GM23248 (cell line): ENCODE measurements around the gene RFXANK. TPM values are rescaled to one million over a fixed set of nuclear protein-coding genes. Genes with fewer than 3 reads are reported as not detected.

Experiments
- DNase-seq: peaks from one replicate; pipeline ENCODE4 v3.0.0-alpha.2; 2015
- H2AFZ ChIP-seq: fragments of 200-600 bp; sonication (generic); 2 replicates; pipeline ENCODE4 v1.6.1; 2016; ENCODE audit warnings: antibody characterized with exemption
- H3F3A ChIP-seq: fragments of 200-600 bp; sonication (generic); 2 replicates; pipeline ENCODE4 v1.6.1; 2016; ENCODE audit warnings: mild to moderate bottlenecking, antibody characterized with exemption, mixed run types; ENCODE audit not compliant: insufficient read depth
- H3K27ac ChIP-seq: fragments of 200-600 bp; sonication (generic); 2 replicates; pipeline ENCODE4 v1.5.1; 2016; ENCODE audit warnings: mild to moderate bottlenecking
- H3K27me3 ChIP-seq: fragments of 200-600 bp; sonication (generic); replicated peaks from 2 replicates; pipeline ENCODE4 v1.6.1; 2016; ENCODE audit warnings: mild to moderate bottlenecking; ENCODE audit not compliant: insufficient read depth
- H3K36me3 ChIP-seq: fragments of 200-600 bp; sonication (generic); 2 replicates; pipeline ENCODE4 v1.6.1; 2016; ENCODE audit warnings: low read depth, mild to moderate bottlenecking
- H3K4me1 ChIP-seq: fragments of 200-600 bp; sonication (generic); 2 replicates; pipeline ENCODE4 v1.6.1; 2016; ENCODE audit warnings: mild to moderate bottlenecking; ENCODE audit not compliant: insufficient read depth
- H3K4me2 ChIP-seq: fragments of 200-600 bp; sonication (generic); one replicate; pipeline ENCODE4 v1.6.1; 2016; ENCODE audit warnings: mild to moderate bottlenecking; ENCODE audit not compliant: unreplicated experiment
- H3K4me3 ChIP-seq: fragments of 200-600 bp; sonication (generic); 2 replicates; pipeline ENCODE4 v1.5.1; 2016; ENCODE audit warnings: mild to moderate bottlenecking
- H3K79me2 ChIP-seq: fragments of 200-600 bp; sonication (generic); 2 replicates; pipeline ENCODE4 v1.6.1; 2016; ENCODE audit warnings: mild to moderate bottlenecking; ENCODE audit not compliant: insufficient read depth
- H3K9ac ChIP-seq: fragments of 200-600 bp; sonication (generic); 2 replicates; pipeline ENCODE4 v1.6.1; 2016; ENCODE audit warnings: mild to moderate bottlenecking
- H3K9me2 ChIP-seq: fragments of 200-600 bp; sonication (generic); 2 replicates; pipeline ENCODE4 v1.6.1; 2016; ENCODE audit warnings: mixed run types, mild to moderate bottlenecking, moderate library complexity; ENCODE audit not compliant: insufficient read depth
- H3K9me3 ChIP-seq: fragments of 200-600 bp; sonication (generic); one replicate; pipeline ENCODE4 v1.6.1; 2017; ENCODE audit warnings: low read depth
- H4K20me1 ChIP-seq: fragments of 200-600 bp; sonication (generic); 2 replicates; pipeline ENCODE4 v1.6.0; 2016; ENCODE audit not compliant: insufficient read depth
- EZH2 ChIP-seq: fragments of 200-600 bp; sonication (generic); IDR thresholded peaks from 2 replicates; pipeline ENCODE4 v1.6.1; 2018; ENCODE audit warnings: antibody characterized with exemption, mild to moderate bottlenecking; ENCODE audit not compliant: insufficient read depth, poor library complexity, severe bottlenecking
- EZH2phosphoT487 ChIP-seq: fragments of 200-600 bp; sonication (generic); IDR thresholded peaks from 2 replicates; pipeline ENCODE4 v1.6.1; 2018; ENCODE audit warnings: antibody characterized with exemption, moderate library complexity, mild to moderate bottlenecking, low read depth; ENCODE audit not compliant: insufficient read depth
- WGBS, 2 experiments: methylation state at CpG; one replicate each; pipeline ENCODE4 v1.1.6; 2015 to 2017; ENCODE audit warnings: low lambda C conversion rate in 2 of 2, low coverage in 1 of 2; ENCODE audit errors: missing lambda C conversion rate in 2 of 2; 5-methylcytosine and 5-hydroxymethylcytosine counted together
- in situ Hi-C: fragments of 300-500 bp; cut with MboI; formaldehyde crosslinking; loops from 2 replicates; pipeline ENCODE4 v1.15.0; 2020
- polyA plus RNA-seq: library from polyadenylated mRNA; unstranded; fragments of >200 nt; fragmentation: Nextera tagmentation; extraction: Ambion mirVana; gene quantifications from 2 replicates; pipeline ENCODE4 v1.2.1, GENCODE V29; 2016
- total RNA-seq: library from RNA; depleted of rRNA; stranded (reverse); fragments of >200 nt; shearing (Covaris generic); gene quantifications from 2 replicates; pipeline ENCODE4 v1.2.3, GENCODE V29; 2014

The RFXANK gene
- total and polyA plus RNA-seq, 2 experiments from 2014 or later, result 42.6 to 44.5 TPM

GRCh38 chr19:19181488-19181998 lies 10.5 kb upstream of the RFXANK start:
- Histone ChIP-seq H3K9me2 (no peaks in the 10 kb centered on the region), H3K9me3 (no peaks in the 10 kb centered on the region), H3K36me3 (peaks cover 6% of the 10 kb centered on the region; the same call in 1 of the 2 replicates), H3K79me2 (0 out of 2 replicates have a peak, but pooled peaks cover 9% of the 10 kb centered on the region), H3F3A (no peaks in the 10 kb centered on the region), H3K27me3 (no peaks in the 10 kb centered on the region), H3K4me1 (no peaks in the 10 kb centered on the region), H3K4me3 (no peak overlapping the region), H3K4me2 (no peak overlapping the region), H3K9ac (no peak overlapping the region), H2AFZ (no peak overlapping the region), H3K27ac (no peak overlapping the region), H4K20me1 (no peaks in the 10 kb centered on the region)
- 90 to 92% methylated on average over 9 of the region's 9 CpGs for WGBS, 2 experiments
- no peak for TF ChIP-seq EZH2
- TF ChIP-seq EZH2phosphoT487, result no peak
- DNase-seq, result no peak
- in situ Hi-C loops, result no loop called here

GRCh38 chr19:19185853-19186740 lies 6.0 kb upstream of the RFXANK start:
- no peaks in the 10 kb centered on the region for H4K20me1 ChIP-seq
- H3K79me2 ChIP-seq, result peaks cover 40% of the 10 kb centered on the region
- H3F3A ChIP-seq, result no peaks in the 10 kb centered on the region
- peaks cover 5% of the 10 kb centered on the region for H3K4me1 ChIP-seq
- no peaks in the 10 kb centered on the region for H3K27me3 ChIP-seq
- WGBS, 2 experiments, result 58 to 64% methylated on average over 9 of the region's 9 CpGs
- no peak for TF ChIP-seq EZH2
- TF ChIP-seq EZH2phosphoT487, result no peak
- H3K27ac ChIP-seq, result no peak overlapping the region
- in situ Hi-C loops, result no loop called here
- DNase-seq, result peak; percentile 51
- H3K4me3 ChIP-seq, result no peak overlapping the region
- no peak overlapping the region for H3K9ac ChIP-seq
- H3K9me2 ChIP-seq, result no peaks in the 10 kb centered on the region
- no peak overlapping the region for H3K4me2 ChIP-seq
- 0 out of 2 replicates have a peak, but pooled peaks cover 2% of the 10 kb centered on the region for H3K36me3 ChIP-seq
- no peaks in the 10 kb centered on the region for H3K9me3 ChIP-seq
- H2AFZ ChIP-seq, result no peak overlapping the region

GRCh38 chr19:19186742-19187141 lies 5.3 kb upstream of the RFXANK start:
- H3K27me3 ChIP-seq, result no peaks in the 10 kb centered on the region
- in situ Hi-C loops, result no loop called here
- no peak overlapping the region for H3K4me2 ChIP-seq
- 0 out of 2 replicates have a peak, but pooled peaks cover 2% of the 10 kb centered on the region for H3K36me3 ChIP-seq
- no peak overlapping the region for H3K27ac ChIP-seq
- DNase-seq, result no peak
- no peaks in the 10 kb centered on the region for H3K9me3 ChIP-seq
- TF ChIP-seq EZH2phosphoT487 (no peak), EZH2 (no peak)
- no peaks in the 10 kb centered on the region for H3K9me2 ChIP-seq
- H3K79me2 ChIP-seq, result peaks cover 47% of the 10 kb centered on the region
- no peaks in the 10 kb centered on the region for H3F3A ChIP-seq
- H3K4me3 ChIP-seq, result no peak overlapping the region
- no peak overlapping the region for H2AFZ ChIP-seq
- H4K20me1 ChIP-seq, result no peaks in the 10 kb centered on the region
- H3K9ac ChIP-seq, result no peak overlapping the region
- peaks cover 6% of the 10 kb centered on the region for H3K4me1 ChIP-seq
- WGBS, 2 experiments, result 93% methylated on average over 14 of the region's 14 CpGs

GRCh38 chr19:19191768-19192077 lies 335 bp upstream of the RFXANK start:
- no peaks in the 10 kb centered on the region for H4K20me1 ChIP-seq
- no peaks in the 10 kb centered on the region for H3K36me3 ChIP-seq
- peak overlapping the region; percentile 83 for H3K4me2 ChIP-seq
- peak overlapping the region; percentile 99 for H2AFZ ChIP-seq
- H3K9me3 ChIP-seq, result no peaks in the 10 kb centered on the region
- no peaks in the 10 kb centered on the region for H3F3A ChIP-seq
- peak overlapping the region; percentile 95 for H3K9ac ChIP-seq
- peaks cover 72% of the 10 kb centered on the region for H3K79me2 ChIP-seq
- no peak for TF ChIP-seq EZH2
- no peak for TF ChIP-seq EZH2phosphoT487
- in situ Hi-C loops, result no loop called here
- H3K9me2 ChIP-seq, result no peaks in the 10 kb centered on the region
- WGBS, 2 experiments, result 1% methylated on average over 15 to 17 of the region's 17 CpGs
- H3K27me3 ChIP-seq, result no peaks in the 10 kb centered on the region
- H3K4me1 ChIP-seq, result peaks cover 18% of the 10 kb centered on the region
- peak overlapping the region; percentile 92 for H3K27ac ChIP-seq
- H3K4me3 ChIP-seq, result peak overlapping the region; percentile 94
- no peak for DNase-seq
